HCT116 (cell line): Measurements from ENCODE around the gene CUEDC1. TPM values are rescaled to one million over a fixed set of nuclear protein-coding genes. Genes with fewer than 3 reads are reported as not detected.
A peak's percentile ranks its signal among the peaks of the same experiment; 100 is the strongest.

Source experiments
- ATAC-seq: fragments of 200-7000 bp; cut with Tn5 transposase; 2 replicates; pipeline ENCODE4 v1.9.1; 2020; ENCODE audit warnings: mild to moderate bottlenecking, moderate library complexity
- BruUV-seq: library from RNA; stranded (reverse); fragments of 400-500 nt; replicated peaks from 2 replicates; lab custom pipeline; 2021; lab: Mats Ljungman, UMichigan
- CTCF ChIA-PET: fragments of 300-600 bp; sonication (Branson Sonifier 250); formaldehyde crosslinking; loops from one replicate; lab custom pipeline; 2021; ENCODE audit warnings: antibody characterized with exemption; lab: Charles Lee
- POLR2A ChIA-PET: fragments of 300-600, 350-600 bp; sonication (Branson Sonifier 250); formaldehyde crosslinking; loops from one replicate; lab custom pipeline; 2021; ENCODE audit warnings: antibody characterized with exemption; lab: Charles Lee
- RAD21 ChIA-PET, 2 experiments: fragments of 300-600 bp; sonication (Branson Sonifier 250); formaldehyde crosslinking; loops; one replicate each; lab custom pipeline; 2023; ENCODE audit warnings: low total read pairs in 2 of 2; ENCODE audit not compliant: uncharacterized antibody in 2 of 2, unreplicated experiment in 2 of 2, low non-redundant PET in 1 of 2; lab: Charles Lee
- DNase-seq: peaks from one replicate; pipeline ENCODE4 v3.0.0-alpha.2; 2010; ENCODE audit warnings: low read depth, low spot score
- H2AFZ ChIP-seq: fragments of 200-600 bp; shearing (Covaris generic), sonication (generic); 2 replicates; pipeline ENCODE4 v1.6.1; 2017; ENCODE audit warnings: low read depth, mixed run types, mixed read lengths, antibody characterized with exemption, low read length; ENCODE audit not compliant: poor library complexity, severe bottlenecking
- H3K27ac ChIP-seq: 2 replicates; pipeline ENCODE4 v1.5.1; 2012; ENCODE audit warnings: low read depth, low read length
- H3K27me3 ChIP-seq: fragments of 200-600 bp; sonication (generic); 2 replicates; pipeline ENCODE4 v1.6.1; 2016; ENCODE audit warnings: mixed run types, low read length, mixed read lengths; ENCODE audit not compliant: insufficient read depth
- H3K36me3 ChIP-seq, 2 experiments: fragments of 200-500 bp in 1 of 2; fragments of 200-600 bp in 1 of 2; sonication (Bioruptor generic) in 1 of 2; sonication (generic) in 1 of 2; 2 replicates each; pipeline versions ENCODE4 v1.5.1 to v1.6.1; 2014 to 2016; ENCODE audit warnings: low read length in 2 of 2, inconsistent platforms in 1 of 2, mixed read lengths in 1 of 2, mixed run types in 1 of 2; ENCODE audit not compliant: insufficient read depth in 2 of 2, control insufficient read depth in 1 of 2
- H3K4me1 ChIP-seq, 2 experiments: fragments of 200-600 bp in 1 of 2; sonication (generic) in 1 of 2; 2 replicates each; pipeline versions ENCODE4 v1.5.1 to v1.6.1; 2012 to 2017; ENCODE audit warnings: low read length in 2 of 2, inconsistent platforms in 1 of 2, mild to moderate bottlenecking in 1 of 2, mixed read lengths in 1 of 2, mixed run types in 1 of 2, moderate library complexity in 1 of 2; ENCODE audit not compliant: insufficient read depth in 2 of 2, control insufficient read depth in 1 of 2
- H3K4me2 ChIP-seq: fragments of 200-600 bp; sonication (generic); 2 replicates; pipeline ENCODE4 v1.6.1; 2017; ENCODE audit warnings: mixed run types, low read length, mixed read lengths
- H3K4me3 ChIP-seq, 2 experiments: fragments of 200-600 bp in 1 of 2; sonication (generic) in 1 of 2; replicated peaks in 1 of 2; 2 replicates each; pipeline ENCODE4 v1.5.1; 2011 to 2016; ENCODE audit warnings: low read length in 2 of 2, control low read depth in 1 of 2, low read depth in 1 of 2, mild to moderate bottlenecking in 1 of 2, mixed read lengths in 1 of 2, mixed run types in 1 of 2
- H3K79me2 ChIP-seq: fragments of 200-600 bp; sonication (generic); 2 replicates; pipeline ENCODE4 v1.6.1; 2017; ENCODE audit warnings: mild to moderate bottlenecking, mixed run types, low read length, moderate library complexity, mixed read lengths; ENCODE audit not compliant: insufficient read depth
- H3K9ac ChIP-seq: fragments of 200-600 bp; sonication (generic); 2 replicates; pipeline ENCODE4 v1.6.1; 2016; ENCODE audit warnings: low read length, mixed read lengths
- H3K9me2 ChIP-seq: fragments of 200-600 bp; sonication (generic), shearing (Covaris generic); 2 replicates; pipeline ENCODE4 v1.6.1; 2017; ENCODE audit warnings: mixed run types, mild to moderate bottlenecking, moderate library complexity; ENCODE audit not compliant: insufficient read depth
- H3K9me3 ChIP-seq, 2 experiments: fragments of 200-500 bp in 1 of 2; fragments of 200-600 bp in 1 of 2; sonication (Bioruptor generic) in 1 of 2; sonication (generic) in 1 of 2; 2 replicates each; pipeline ENCODE4 v1.6.1; 2014 to 2017; ENCODE audit warnings: low read length in 2 of 2, mixed read lengths in 2 of 2, inconsistent platforms in 1 of 2, low read depth in 1 of 2, mild to moderate bottlenecking in 1 of 2, mixed run types in 1 of 2, moderate library complexity in 1 of 2; ENCODE audit not compliant: control insufficient read depth in 1 of 2, insufficient read depth in 1 of 2
- H4K20me1 ChIP-seq: fragments of 200-600 bp; sonication (generic), shearing (Covaris generic); 2 replicates; pipeline ENCODE4 v1.6.1; 2017; ENCODE audit warnings: mixed run types, mild to moderate bottlenecking, moderate library complexity; ENCODE audit not compliant: insufficient read depth
- CTCF ChIP-seq, 3 experiments: fragments of 200-600 bp in 1 of 3; sonication (generic) in 1 of 3; IDR thresholded peaks in 2 of 3; conservative IDR thresholded peaks in 1 of 3; 2 replicates each; pipeline ENCODE4 v1.5.1; 2012 to 2017; ENCODE audit warnings: low read depth in 2 of 3, low read length in 2 of 3, antibody characterized with exemption in 1 of 3, borderline replicate concordance in 1 of 3, control low read depth in 1 of 3, mild to moderate bottlenecking in 1 of 3, mixed read lengths in 1 of 3, mixed run types in 1 of 3, moderate library complexity in 1 of 3; ENCODE audit not compliant: insufficient read depth in 1 of 3
- ELF1 ChIP-seq: IDR thresholded peaks from 2 replicates; pipeline ENCODE4 v1.6.1; 2012; ENCODE audit warnings: low read depth, borderline replicate concordance
- RAD21 ChIP-seq: IDR thresholded peaks from 2 replicates; pipeline ENCODE4 v1.6.1; 2012; ENCODE audit warnings: low read depth, mild to moderate bottlenecking
- intact Hi-C: fragments of 100-400 bp; cut with micrococcal nuclease; formaldehyde crosslinking; loops from 2 replicates; pipeline ENCODE4 v1.10.0; 2022
- total RNA-seq: library from RNA; stranded (reverse); gene quantifications from one replicate; pipeline ENCODE4 v1.2.1, GENCODE V29; 2021; ENCODE audit not compliant: unreplicated experiment

The CUEDC1 gene
- total RNA-seq, 1 experiment from 2014 or later, result 60.2 TPM

- Histone ChIP-seq H3K4me3 (no peak overlapping the region), H3K9me2 (no peaks in the 10 kb centered on the region), H4K20me1 (no peaks in the 10 kb centered on the region), H3K4me1 (peaks cover 0 to 7% of the 10 kb centered on the region in 2 experiments; a peak in 1 of 4 replicates), H3K4me2 (no peak overlapping the region), H3K27ac (no peak overlapping the region), H3K9me3 (no peaks in the 10 kb centered on the region), H2AFZ (no peak overlapping the region), H3K36me3 (0 out of 4 replicates have a peak, but pooled peaks cover 3 to 5% of the 10 kb centered on the region in 2 experiments), H3K9ac (no peak overlapping the region), H3K27me3 (no peaks in the 10 kb centered on the region), H3K79me2 (no peaks in the 10 kb centered on the region)
- DNase-seq (no peak), ATAC-seq (no peak)
- intact Hi-C loops, result no loop called here
- no peak for TF ChIP-seq RAD21
- BruUV-seq, result no TSS peak
- ChIA-PET POLR2A (interaction anchor here (0.8 kb wide), 1 partner anchor 14 kb away, joined by 3 read pairs; no protein-coding TSS in a partner anchor), CTCF (interaction anchor here (1.3 kb wide), 1 partner anchor 31 kb away, joined by 4 read pairs; no protein-coding TSS in a partner anchor), RAD21 (interaction anchor here in 1 of 2 experiments (0.6 kb wide), 1 partner anchor 802 kb away, joined by 3 read pairs; no protein-coding TSS in a partner anchor)
These were observed 13.2 kb upstream of the CUEDC1 start for GRCh38 chr17:57968456-57968855.

- intact Hi-C loops, result no loop called here
- H3K4me3 ChIP-seq, result no peak overlapping the region
- no peak overlapping the region for H2AFZ ChIP-seq
- H3K27ac ChIP-seq, result no peak overlapping the region
- no peak overlapping the region for H3K4me2 ChIP-seq
- RAD21 ChIA-PET, result interaction anchor here in 1 of 2 experiments (0.7 kb wide), 1 partner anchor 107 kb away, joined by 3 read pairs; no protein-coding TSS in a partner anchor
- ATAC-seq (0 out of 2 replicates have a peak, but pooled peaks have one; percentile 30), DNase-seq (no peak)
- H3K9me2 ChIP-seq, result no peaks in the 10 kb centered on the region
- CTCF ChIA-PET, result interaction anchor here (0.7 kb wide), 1 partner anchor 11 kb away, joined by 4 read pairs; the partner anchor contains the start of gene CUEDC1
- no peaks in the 10 kb centered on the region for H3K27me3 ChIP-seq
- no peak overlapping the region for H3K9ac ChIP-seq
- no peaks in the 10 kb centered on the region for H4K20me1 ChIP-seq
- H3K4me1 ChIP-seq, result peaks cover 0 to 7% of the 10 kb centered on the region in 2 experiments; a peak in 1 of 4 replicates
- TF ChIP-seq CTCF (IDR thresholded peaks at IDR 0.05 in 2 of 3, conservative IDR thresholded peaks at IDR 0.05 in 1 of 3; ENCODE audit: borderline replicate concordance in 1 of 3, insufficient read depth in 1 of 3, low read depth in 2 of 3, low read length in 2 of 3), result peak in 1 of 3 experiments; percentile 18; a peak in 1 of 6 replicates
- peak; percentile 53 for TF ChIP-seq RAD21
- TF ChIP-seq ELF1, result no peak
- TF ChIP-seq, all 23 proteins: peak for 2
- Histone ChIP-seq H3K36me3 (no peaks in the 10 kb centered on the region), H3K79me2 (no peaks in the 10 kb centered on the region), H3K9me3 (no peaks in the 10 kb centered on the region)
- no TSS peak for BruUV-seq
- POLR2A ChIA-PET, result interaction anchor here (1.4 kb wide), 1 partner anchor 11 kb away, joined by 4 read pairs; the partner anchor contains the start of gene CUEDC1
These were observed 11.7 kb upstream of the CUEDC1 start for GRCh38 chr17:57966875-57967274.
